Measurements from ENCODE around the gene RTN4.

GRCh38 chr2:54995553-54995952, 54.7 kb downstream of the RTN4 start:
- TF ChIP-seq, protein P1, sequence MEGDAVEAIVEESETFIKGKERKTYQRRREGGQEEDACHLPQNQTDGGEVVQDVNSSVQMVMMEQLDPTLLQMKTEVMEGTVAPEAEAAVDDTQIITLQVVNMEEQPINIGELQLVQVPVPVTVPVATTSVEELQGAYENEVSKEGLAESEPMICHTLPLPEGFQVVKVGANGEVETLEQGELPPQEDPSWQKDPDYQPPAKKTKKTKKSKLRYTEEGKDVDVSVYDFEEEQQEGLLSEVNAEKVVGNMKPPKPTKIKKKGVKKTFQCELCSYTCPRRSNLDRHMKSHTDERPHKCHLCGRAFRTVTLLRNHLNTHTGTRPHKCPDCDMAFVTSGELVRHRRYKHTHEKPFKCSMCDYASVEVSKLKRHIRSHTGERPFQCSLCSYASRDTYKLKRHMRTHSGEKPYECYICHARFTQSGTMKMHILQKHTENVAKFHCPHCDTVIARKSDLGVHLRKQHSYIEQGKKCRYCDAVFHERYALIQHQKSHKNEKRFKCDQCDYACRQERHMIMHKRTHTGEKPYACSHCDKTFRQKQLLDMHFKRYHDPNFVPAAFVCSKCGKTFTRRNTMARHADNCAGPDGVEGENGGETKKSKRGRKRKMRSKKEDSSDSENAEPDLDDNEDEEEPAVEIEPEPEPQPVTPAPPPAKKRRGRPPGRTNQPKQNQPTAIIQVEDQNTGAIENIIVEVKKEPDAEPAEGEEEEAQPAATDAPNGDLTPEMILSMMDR (IDR thresholded peaks at IDR 0.05): no peak
- TF ChIP-seq EP300 (IDR thresholded peaks at IDR 0.05): no peak
